OCI-LY7 (cell line): ENCODE results near the gene MROH7. TPM values are rescaled to one million over a fixed set of nuclear protein-coding genes. Genes with fewer than 3 reads are reported as not detected.

Experiments
- BruUV-seq: library from RNA; stranded (reverse); fragments of 400-500 nt; replicated peaks from 2 replicates; lab custom pipeline; 2021; lab: Mats Ljungman, UMichigan
- CTCF ChIA-PET: fragments of 300-600 bp; sonication (Branson Sonifier 250); formaldehyde crosslinking; loops from one replicate; lab custom pipeline; 2022; ENCODE audit warnings: antibody characterized with exemption; ENCODE audit not compliant: unreplicated experiment; lab: Charles Lee
- POLR2A ChIA-PET: fragments of 300-600 bp; sonication (Branson Sonifier 250); formaldehyde crosslinking; loops from one replicate; lab custom pipeline; 2022; ENCODE audit warnings: antibody characterized with exemption; lab: Charles Lee
- DNase-seq: peaks from one replicate; pipeline ENCODE4 v3.0.0-alpha.2; 2015; ENCODE audit warnings: low spot score
- H2AFZ ChIP-seq: fragments of 200-600 bp; sonication (generic), shearing (Covaris generic); 2 replicates; pipeline ENCODE4 v1.6.1; 2014; ENCODE audit warnings: mild to moderate bottlenecking, antibody characterized with exemption, low read length, moderate library complexity
- H3K27ac ChIP-seq: fragments of 200-600 bp; sonication (generic); 2 replicates; pipeline ENCODE4 v1.5.1; 2014; ENCODE audit warnings: mixed run types, low read depth, mild to moderate bottlenecking, moderate library complexity, low read length, inconsistent platforms; ENCODE audit not compliant: poor library complexity, severe bottlenecking
- H3K36me3 ChIP-seq: fragments of 200-600 bp; sonication (generic); 2 replicates; pipeline ENCODE4 v1.6.1; 2014; ENCODE audit warnings: mild to moderate bottlenecking, antibody characterized with exemption, low read length, moderate library complexity, mixed read lengths; ENCODE audit not compliant: insufficient read depth
- H3K4me1 ChIP-seq: fragments of 200-600 bp; sonication (generic); 2 replicates; pipeline ENCODE4 v1.5.1; 2014; ENCODE audit warnings: mild to moderate bottlenecking, low read length; ENCODE audit not compliant: insufficient read depth, poor library complexity, severe bottlenecking
- H3K4me2 ChIP-seq: fragments of 200-600 bp; sonication (generic); 2 replicates; pipeline ENCODE4 v1.6.1; 2014; ENCODE audit warnings: mild to moderate bottlenecking, low read length
- H3K4me3 ChIP-seq: fragments of 200-600 bp; sonication (generic); 2 replicates; pipeline ENCODE4 v1.5.1; 2014; ENCODE audit warnings: mild to moderate bottlenecking, low read depth, low read length; ENCODE audit not compliant: poor library complexity, severe bottlenecking
- H3K79me2 ChIP-seq: fragments of 200-600 bp; sonication (generic); 2 replicates; pipeline ENCODE4 v1.6.1; 2016; ENCODE audit warnings: low read depth, mild to moderate bottlenecking, low read length, moderate library complexity, mixed read lengths; ENCODE audit not compliant: insufficient read depth
- H3K9me2 ChIP-seq: fragments of 200-600 bp; sonication (generic); 2 replicates; pipeline ENCODE4 v1.6.1; 2016; ENCODE audit warnings: mild to moderate bottlenecking, low read length, mixed read lengths; ENCODE audit not compliant: insufficient read depth
- H3K9me3 ChIP-seq: fragments of 200-600 bp; sonication (generic); 2 replicates; pipeline ENCODE4 v1.6.1; 2014; ENCODE audit warnings: mild to moderate bottlenecking, mixed run types, low read length, mixed read lengths
- H4K20me1 ChIP-seq: fragments of 200-600 bp; sonication (generic); 2 replicates; pipeline ENCODE4 v1.6.1; 2014; ENCODE audit warnings: mild to moderate bottlenecking, antibody characterized with exemption, low read length, moderate library complexity, mixed read lengths; ENCODE audit not compliant: insufficient read depth
- CTCF ChIP-seq: fragments of 200-600 bp; sonication (generic); conservative IDR thresholded peaks from 2 replicates; pipeline ENCODE4 v1.5.1; 2014; ENCODE audit warnings: mild to moderate bottlenecking, antibody characterized with exemption, low read length, moderate library complexity, mixed read lengths
- EZH2phosphoT487 ChIP-seq: fragments of 200-600 bp; sonication (generic); IDR thresholded peaks from 2 replicates; pipeline ENCODE4 v1.6.1; 2018; ENCODE audit warnings: low read depth, borderline replicate concordance, mild to moderate bottlenecking, mixed run types, antibody characterized with exemption, low read length, moderate library complexity, mixed read lengths
- intact Hi-C: fragments of 100-400 bp; cut with micrococcal nuclease; formaldehyde crosslinking; loops from one replicate; pipeline ENCODE4 v1.10.0; 2022; ENCODE audit not compliant: unreplicated experiment
- total RNA-seq, 2 experiments: library from RNA; depleted of rRNA in 1 of 2; stranded (reverse); fragments of >200 nt in 1 of 2; shearing (Covaris generic) in 1 of 2; gene quantifications; 2 replicates each; pipeline ENCODE4 v1.2.3, GENCODE V29; 2014 to 2022

The MROH7 gene
- total RNA-seq, 2 experiments from 2014 or later: not detected

DNA sequence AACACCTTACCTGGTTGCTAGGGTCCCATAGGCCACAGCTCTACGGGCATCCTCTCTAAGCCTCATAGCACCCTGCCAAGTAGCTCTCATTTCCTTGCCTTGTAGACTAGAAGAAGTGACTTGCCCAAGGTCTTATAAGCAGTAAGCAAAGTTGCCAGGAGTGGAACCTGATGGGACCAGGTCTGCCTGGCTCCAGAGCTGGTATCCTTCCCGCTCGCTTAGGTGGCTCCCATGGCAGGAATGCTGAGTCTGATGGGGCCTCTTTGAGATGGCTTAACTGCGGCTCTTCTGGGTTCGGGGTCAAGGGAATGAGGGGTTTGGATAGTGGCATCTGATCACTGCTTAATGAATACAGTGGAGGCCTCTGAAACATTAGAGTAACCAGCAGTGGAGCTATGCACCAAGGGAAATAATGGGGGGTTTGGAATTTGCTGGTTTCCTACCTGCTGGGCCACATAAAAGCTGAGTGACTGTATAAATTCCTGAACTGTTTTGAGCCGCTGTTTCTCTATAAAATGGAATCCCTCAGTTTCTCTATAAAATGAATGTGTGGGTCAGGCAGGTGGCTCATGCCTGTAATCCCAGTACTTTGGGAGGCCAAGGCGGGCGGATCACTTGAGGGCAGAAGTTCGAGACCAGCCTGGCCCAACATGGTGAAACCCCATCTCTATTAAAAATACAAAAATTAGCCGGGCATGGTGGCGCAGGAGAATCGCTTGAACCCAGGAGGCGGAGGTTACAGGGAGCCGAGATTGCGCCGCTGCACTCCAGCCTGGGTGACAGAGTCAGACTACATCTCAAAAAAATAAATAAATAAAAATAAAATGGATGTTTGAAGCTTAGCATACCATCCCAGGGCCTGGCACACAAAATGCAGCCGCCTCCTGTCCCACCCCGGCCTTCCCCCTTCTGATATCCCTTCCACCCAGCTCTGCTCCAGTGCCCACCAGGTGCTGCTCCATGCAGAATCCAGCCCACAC is 30.7 kb upstream of the MROH7 start:
- Histone ChIP-seq H3K36me3 (no peaks in the 10 kb centered on the region), H3K27ac (no peak overlapping the region), H2AFZ (no peak overlapping the region), H4K20me1 (no peaks in the 10 kb centered on the region), H3K4me2 (no peak overlapping the region), H3K9me3 (no peaks in the 10 kb centered on the region), H3K4me3 (no peak overlapping the region), H3K4me1 (no peaks in the 10 kb centered on the region), H3K79me2 (no peaks in the 10 kb centered on the region), H3K9me2 (no peaks in the 10 kb centered on the region)
- no TSS peak for BruUV-seq
- no peak for TF ChIP-seq EZH2phosphoT487
- TF ChIP-seq CTCF: no peak
- no peak for DNase-seq
- ChIA-PET CTCF (no interaction called here), POLR2A (no interaction called here)
- intact Hi-C loops: no loop called here

DNA sequence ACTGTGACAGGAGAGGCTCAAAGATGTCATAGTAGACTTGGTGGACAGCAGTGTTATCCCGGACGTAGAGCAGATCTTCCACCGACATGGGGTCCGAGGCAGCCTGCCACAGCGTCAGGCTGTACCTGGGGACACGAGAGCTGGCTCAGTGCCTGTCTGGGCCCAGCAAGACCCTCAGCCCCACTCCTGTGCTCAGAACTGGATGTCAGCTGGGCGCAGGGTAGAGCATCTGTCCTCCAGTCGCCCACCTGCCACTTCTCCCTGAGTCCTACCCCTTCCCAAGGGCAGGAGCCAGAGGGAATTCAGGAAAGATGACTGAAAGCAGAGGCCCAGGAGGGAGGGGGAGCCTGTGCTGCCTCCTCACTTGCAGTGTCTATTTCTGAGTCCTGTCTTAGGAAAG is 30.0 kb upstream of the MROH7 start:
- ChIA-PET POLR2A (interaction anchor here (0.6 kb wide), 1 partner anchor 237 kb away, joined by 5 read pairs; no protein-coding TSS in a partner anchor), CTCF (no interaction called here)
- no peak overlapping the region for H3K27ac ChIP-seq
- H3K4me1 ChIP-seq: no peaks in the 10 kb centered on the region
- no peak for DNase-seq
- intact Hi-C loops: no loop called here
- no peaks in the 10 kb centered on the region for H3K79me2 ChIP-seq
- no peaks in the 10 kb centered on the region for H3K36me3 ChIP-seq
- H4K20me1 ChIP-seq: no peaks in the 10 kb centered on the region
- no peak for TF ChIP-seq EZH2phosphoT487
- TF ChIP-seq CTCF: no peak
- H3K4me3 ChIP-seq: no peak overlapping the region
- H3K9me3 ChIP-seq: no peaks in the 10 kb centered on the region
- H3K9me2 ChIP-seq: no peaks in the 10 kb centered on the region
- BruUV-seq: no TSS peak
- H2AFZ ChIP-seq: no peak overlapping the region
- no peak overlapping the region for H3K4me2 ChIP-seq

DNA sequence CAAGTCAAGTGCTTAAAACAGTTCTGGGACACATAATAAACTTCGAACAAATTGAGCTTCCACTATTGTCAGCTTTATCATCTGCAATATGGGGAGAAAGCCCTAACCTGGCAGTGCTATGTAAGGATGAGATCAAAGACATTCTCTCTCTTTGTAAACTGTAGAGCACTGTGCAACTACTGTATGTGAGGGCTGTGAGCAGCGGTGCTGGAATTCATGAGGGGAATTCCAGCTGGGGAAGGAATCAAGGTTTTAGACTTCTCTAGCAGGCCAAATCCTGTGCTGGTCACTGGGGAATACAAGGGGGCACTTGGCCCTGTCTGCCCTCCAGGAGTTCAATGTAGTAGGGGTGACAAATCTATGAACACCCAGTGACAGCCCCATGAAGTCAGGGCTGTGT is 27.6 kb upstream of the MROH7 start:
- Histone ChIP-seq H3K4me3 (no peak overlapping the region), H3K27ac (no peak overlapping the region), H2AFZ (no peak overlapping the region), H3K9me3 (no peaks in the 10 kb centered on the region), H3K4me2 (no peak overlapping the region), H3K79me2 (no peaks in the 10 kb centered on the region), H4K20me1 (no peaks in the 10 kb centered on the region), H3K9me2 (no peaks in the 10 kb centered on the region), H3K4me1 (no peaks in the 10 kb centered on the region), H3K36me3 (no peaks in the 10 kb centered on the region)
- BruUV-seq: no TSS peak
- intact Hi-C loops: no loop called here
- POLR2A ChIA-PET: no interaction called here
- CTCF ChIA-PET: no interaction called here
- no peak for DNase-seq
- no peak for TF ChIP-seq EZH2phosphoT487
- TF ChIP-seq CTCF: no peak
